Stimulated activated CD8-positive, alpha-beta memory T cell treated with anti-CD3 and anti-CD28 coated beads, Interleukin-15, amount 100 ng/mL, for 48 hours (primary cell): ENCODE results near the gene NQO1.

Experiments used
- DNase-seq, 2 donors: peaks; one replicate each; pipeline ENCODE4 v3.0.0-alpha.2; 2020; ENCODE audit warnings: low read depth in 2 of 2

NQO1 gene

DNA sequence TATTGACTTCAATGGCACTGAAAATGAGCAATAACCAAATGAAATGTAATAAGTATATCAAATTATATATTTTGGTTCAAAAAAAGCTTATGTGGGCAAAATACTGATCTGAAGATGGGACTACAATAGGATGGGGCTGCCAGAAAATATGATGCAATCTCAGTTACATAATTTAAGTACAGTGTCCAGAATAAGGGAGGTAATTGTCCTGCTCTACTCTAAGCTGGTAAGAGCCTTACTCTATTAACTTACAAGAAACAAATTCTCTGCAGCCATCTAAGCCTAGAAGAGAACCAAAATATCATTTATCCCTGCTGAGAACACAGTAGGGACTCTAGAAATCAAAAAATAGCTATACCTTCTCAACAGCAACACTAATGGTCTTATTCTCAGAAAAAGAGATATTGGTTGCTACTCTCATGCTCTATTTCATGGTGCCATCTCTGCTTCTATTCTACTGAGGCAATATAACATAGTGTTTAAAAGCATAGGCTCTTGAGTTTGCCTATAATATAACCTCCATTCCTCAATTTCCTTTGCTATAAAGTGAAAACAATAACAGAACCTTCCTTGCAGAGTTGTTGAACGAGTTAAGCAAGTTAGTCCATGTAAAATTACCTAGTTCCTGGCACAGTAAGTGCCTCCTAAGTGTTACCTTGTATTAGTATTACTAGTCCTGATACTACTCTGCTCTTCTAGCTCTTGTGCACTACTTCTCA is 19.9 kb downstream of the NQO1 start:
- no peak for DNase-seq

DNA sequence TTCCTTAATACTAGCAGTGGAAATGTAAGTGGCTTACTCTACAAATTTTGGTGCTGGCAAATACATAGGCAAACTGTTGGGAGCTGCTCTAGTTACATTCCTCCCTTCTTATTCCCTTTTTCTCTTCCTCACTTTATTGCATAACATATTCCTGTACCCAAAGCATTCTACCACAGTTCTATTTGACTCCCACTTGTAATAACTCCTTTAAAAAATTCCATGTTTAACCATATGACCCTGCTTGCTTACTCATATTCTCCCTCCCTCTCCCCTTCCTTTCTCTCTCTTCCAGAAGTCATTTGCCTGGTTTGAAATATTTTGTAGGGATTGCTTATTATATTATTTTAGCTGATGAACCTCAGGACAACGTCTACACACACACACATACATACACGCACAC is 22.7 kb downstream of the NQO1 start:
- DNase-seq: no peak

DNA sequence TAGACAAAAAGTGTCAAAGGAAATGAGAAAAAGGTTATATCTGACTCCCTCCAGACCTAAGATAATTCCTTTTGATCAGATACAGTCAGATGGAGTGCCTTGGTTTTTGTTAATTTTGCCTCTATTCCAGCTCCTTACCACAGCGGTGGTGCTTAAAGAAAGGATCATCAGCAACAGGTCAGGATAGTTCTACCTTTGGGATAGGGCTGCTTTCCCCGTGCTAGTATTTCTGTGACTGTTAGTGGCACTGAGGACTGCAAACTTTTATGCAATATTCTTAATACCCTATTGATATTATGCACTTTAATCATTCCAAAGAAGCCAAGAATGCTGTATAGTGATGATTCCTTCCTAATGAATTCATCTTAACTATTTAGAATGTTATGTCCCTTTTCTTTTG is 24.5 kb downstream of the NQO1 start:
- DNase-seq: no peak

DNA sequence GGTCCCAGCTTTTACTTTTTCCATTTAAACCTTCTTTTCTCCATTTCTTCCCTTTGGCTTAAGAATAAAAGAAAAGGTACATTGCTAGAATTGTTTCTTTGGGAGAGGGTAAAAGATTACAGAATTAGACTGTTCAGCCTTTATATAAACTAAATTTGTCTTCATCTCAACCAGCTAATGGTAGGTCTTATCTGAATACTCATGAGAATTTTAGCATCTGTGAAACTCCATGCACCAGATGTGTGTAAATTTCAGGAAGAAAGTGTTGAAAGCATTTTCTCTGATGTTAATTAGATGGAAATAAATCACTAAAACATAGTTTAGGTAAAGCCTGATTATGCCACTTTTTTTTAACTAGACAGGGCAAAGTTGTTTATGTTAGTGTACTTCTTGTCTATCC is 24.9 kb downstream of the NQO1 start:
- no peak for DNase-seq

DNA sequence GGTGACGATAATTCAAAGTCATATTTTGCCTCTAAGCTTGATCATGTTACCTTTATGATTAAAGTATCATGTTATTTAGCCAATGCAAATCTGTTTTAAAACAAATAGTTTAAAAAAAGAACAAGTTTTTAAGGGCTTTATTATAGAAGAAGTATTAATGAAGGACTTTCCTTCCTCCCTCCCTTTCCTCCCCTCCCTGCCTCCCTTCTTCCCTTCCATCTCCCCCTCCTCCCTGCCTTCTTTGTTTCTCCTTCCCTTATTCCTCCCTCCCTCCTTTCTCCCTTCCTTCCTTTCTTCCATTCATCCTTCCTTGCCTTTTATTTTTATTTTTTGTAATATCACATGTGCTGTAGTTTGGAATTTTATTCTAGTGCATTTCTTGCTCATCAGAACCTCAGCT is 26.4 kb downstream of the NQO1 start:
- DNase-seq: no peak

DNA sequence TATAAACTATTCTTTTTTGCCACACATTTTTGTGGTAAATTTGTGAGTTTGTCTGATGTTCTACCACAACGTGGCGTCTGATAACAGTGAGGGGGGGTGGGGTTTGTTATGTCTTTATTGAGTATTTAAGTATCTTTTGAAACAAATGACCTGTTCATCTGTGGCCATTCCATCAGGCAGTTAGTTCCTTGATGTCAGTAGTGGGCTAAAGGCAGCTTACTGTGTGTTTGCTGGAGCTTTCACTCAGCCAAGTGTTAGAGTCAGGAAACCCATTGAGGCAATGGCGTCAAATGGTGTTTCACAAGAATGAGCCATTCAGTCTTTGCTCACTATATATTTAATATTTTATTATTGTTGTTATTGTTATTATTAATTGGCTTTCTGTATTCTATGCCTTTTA is 28.0 kb downstream of the NQO1 start:
- DNase-seq: no peak

DNA sequence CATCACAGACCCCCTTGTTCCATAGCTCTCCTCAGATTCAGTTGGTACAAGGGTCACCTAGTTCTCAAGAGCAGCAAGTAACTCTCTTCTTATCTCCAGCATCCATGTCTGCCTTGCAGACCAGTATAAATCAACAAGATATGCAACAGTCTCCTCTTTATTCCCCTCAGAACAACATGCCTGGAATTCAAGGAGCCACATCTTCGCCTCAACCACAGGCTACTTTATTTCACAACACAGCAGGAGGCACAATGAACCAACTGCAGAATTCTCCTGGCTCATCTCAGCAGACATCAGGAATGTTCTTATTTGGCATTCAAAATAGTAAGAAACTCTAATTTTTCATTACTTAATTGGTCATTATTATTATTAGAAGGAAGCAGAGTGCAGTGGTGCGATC is 32.4 kb downstream of the NQO1 start:
- DNase-seq: no peak

DNA sequence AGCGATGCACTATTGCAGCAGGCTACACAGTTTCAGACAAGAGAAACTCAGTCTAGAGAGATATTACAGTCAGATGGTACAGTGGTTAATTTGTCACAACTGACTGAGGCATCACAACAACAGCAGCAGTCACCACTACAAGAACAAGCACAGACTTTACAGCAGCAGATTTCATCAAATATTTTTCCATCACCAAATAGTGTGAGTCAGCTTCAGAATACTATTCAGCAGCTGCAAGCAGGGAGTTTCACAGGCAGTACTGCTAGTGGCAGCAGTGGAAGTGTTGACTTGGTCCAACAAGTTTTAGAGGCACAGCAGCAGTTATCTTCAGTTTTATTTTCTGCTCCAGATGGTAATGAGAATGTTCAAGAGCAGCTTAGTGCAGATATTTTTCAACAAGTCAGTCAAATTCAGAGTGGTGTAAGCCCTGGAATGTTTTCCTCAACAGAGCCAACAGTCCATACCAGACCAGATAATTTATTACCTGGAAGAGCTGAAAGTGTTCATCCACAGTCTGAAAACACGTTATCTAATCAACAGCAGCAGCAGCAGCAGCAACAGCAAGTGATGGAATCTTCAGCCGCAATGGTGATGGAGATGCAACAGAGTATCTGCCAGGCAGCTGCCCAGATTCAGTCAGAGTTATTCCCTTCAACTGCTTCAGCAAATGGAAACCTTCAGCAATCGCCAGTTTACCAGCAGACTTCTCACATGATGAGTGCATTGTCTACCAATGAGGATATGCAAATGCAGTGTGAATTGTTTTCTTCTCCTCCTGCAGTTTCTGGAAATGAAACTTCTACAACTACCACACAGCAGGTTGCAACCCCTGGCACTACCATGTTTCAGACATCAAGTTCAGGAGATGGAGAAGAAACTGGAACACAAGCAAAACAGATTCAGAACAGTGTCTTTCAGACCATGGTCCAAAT is 34.1 kb downstream of the NQO1 start:
- DNase-seq: no peak

DNA sequence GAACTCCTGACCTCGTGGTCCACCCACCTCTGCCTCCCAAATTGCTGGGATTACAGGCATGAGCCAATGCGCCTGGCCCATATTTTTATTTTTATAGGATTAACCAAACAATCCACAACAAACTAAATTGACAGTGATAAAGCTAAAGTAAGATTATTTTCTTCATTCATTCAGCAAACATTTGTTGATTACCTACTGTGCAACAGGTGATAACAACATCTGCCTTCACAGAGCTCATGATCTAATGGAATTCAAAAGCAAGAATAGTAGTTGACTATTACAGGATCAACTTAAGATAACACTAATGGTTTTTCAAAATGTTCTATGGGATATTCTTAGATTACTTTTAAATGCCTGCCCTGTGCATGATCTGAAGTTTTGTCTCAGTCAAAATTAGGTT is 37.8 kb downstream of the NQO1 start:
- no peak for DNase-seq

DNA sequence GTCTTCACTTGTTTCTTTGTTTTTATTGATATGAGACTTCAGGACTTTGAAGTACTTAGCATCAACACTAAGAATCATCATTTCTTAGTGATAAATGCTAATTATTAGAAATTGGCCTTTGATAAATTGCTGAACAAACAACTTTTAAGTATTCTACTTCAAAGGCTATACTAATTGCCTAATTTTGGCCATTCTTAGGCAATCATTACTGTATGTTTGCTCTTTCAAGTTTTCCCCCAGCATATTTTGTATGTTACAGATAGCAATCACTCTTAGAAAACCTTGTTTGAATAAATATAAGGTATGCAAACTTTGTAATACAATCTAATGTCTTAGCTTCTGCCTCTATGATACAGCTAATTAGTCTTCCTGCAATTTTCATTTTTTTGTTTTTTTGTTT is 46.0 kb downstream of the NQO1 start:
- DNase-seq: no peak

DNA sequence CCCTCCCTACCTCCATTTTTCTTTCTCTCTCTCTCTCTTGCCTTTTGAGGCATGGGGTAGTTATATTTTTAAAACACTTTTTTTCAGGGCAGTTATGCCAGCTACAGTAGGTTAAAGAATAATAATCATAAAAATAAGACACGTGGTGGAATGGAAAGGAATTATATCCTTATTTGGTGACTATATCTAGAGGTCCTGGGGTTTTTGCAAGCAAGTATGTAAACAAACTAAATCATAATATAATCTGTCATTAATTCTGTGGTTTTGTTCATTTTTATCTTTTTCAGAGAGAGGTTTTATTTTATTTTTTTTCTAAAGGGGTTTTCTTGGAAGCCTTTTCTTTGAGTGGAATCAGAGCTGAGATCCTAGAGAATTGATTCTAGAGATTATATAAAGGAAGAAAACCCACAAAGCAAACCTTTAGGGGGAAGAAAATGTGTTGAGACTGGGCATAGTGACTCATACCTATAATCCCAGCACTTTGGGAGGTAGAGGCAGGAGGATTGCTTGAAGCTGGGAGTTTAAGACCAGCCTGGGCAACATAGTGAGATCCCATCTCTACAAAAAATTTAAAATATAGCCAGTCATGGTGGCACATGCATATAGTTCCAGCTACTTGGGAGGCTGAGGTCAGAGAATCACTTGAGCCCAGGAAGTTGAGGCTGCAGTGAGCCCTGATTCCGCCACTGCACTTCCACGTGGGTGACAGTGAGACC is 53.2 kb downstream of the NQO1 start:
- DNase-seq: no peak

DNA sequence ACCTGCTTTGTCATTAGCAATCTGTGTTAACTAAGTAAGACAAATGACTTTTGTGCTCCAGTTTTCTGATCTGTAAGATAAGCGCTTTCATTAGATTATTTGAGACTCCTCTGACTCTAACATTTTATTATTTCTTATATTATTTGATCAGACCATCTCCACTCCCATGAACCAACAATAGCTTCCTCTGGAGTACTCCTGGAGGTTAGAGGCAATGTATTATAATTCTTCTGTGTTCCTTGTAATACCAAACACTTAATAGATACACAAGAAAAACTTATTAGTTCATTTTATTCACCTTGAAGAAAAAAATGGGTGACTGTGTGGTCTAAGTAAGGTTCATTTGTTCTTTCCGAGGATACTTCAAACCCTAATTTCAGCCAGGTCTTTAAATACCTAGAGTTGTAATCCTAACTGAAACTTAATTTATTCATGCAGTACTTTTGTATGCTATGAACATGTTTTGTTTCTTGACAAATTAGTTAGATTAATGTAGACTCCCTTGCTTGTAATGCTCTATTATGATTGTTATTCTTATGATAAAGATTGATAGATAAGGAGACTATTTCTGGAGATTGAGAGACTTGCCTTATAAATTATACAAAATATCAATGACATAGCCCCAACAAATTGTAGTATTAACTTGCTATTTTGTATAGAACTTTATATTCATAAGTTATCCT is 53.9 kb downstream of the NQO1 start:
- DNase-seq: no peak

DNA sequence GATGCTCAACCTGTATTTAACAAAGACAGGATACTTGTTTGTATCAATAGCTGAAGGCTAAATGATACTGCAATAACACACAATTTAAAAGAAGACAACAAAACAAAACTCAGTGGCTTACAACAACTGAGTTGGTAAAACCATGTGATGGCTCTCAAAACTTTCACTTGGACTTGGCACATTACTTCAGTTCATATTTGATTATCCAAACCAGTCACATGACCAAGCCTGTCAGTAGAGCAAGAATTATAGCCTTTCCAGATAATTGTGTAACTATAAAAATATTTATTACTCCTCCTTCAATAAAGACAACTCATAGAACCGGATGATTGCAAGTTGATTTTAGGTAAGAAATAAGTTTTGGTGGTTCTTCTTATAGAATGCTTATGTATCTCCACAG is 56.8 kb downstream of the NQO1 start:
- DNase-seq: no peak

DNA sequence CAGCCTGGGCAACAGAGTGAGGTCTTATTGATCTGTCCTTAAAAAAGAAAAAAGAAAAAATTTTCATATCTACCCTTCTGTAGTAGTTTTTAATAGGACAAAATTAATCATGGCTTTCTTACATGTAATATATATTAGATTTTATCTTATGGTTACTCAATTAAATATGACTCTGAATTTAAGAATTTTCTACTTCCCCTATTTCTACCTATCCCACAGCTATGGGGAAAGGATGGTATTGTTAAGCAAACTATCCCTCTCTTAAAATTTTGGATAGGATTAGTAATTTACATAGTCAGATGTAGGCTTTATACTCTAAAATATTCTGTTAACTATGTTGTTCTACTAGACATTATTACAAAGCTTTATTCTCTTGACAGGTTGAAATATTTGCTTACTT is 62.5 kb downstream of the NQO1 start:
- no peak for DNase-seq

DNA sequence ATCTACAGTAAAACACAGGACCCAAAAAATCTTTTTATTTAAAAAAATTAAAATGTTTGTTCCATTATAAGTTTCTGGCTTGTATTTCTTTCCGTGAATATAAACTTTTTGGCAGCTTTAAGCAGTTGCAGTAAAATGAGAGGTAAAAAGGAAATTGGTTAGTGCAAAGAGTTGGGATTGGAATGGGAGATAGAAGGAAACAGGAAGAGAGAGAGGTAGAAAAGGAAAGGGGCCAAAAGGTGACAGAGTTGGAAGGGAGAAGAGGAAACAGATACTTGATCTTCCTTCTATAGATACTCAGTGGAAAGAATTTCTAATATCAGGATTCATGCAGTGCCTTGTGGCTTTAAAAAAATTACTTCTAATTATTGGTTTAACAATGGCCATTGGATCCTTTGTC is 63.5 kb downstream of the NQO1 start:
- DNase-seq: no peak

DNA sequence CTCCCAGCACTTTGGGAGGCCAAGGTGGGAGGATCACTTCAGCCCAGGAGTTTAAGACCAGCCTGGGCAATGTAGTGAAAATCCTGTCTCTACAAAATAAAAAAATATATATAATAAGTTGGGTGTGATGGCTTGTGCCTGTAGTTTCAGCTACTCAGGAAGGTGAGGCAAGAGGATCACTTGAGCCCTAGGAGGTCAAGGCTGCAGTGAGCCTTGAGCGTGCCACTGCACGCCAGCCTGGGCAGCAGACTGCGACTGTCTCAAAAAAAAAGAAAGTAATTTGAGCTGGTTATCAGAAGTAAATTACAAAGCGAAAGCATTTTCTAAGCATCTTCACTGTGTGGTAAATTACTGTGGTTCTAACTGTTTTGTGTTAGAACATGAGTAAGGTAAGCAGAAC is 66.2 kb downstream of the NQO1 start:
- DNase-seq: no peak
